Activated naive CD8-positive, alpha-beta T cell (primary cell): ENCODE results near the gene LRRC10.

Experiments used
- H3K27ac Mint-ChIP-seq: one replicate; pipeline ENCODE4 v1.8.0; 2021; ENCODE audit warnings: mixed read lengths
- H3K27me3 Mint-ChIP-seq: one replicate; pipeline ENCODE4 v1.8.0; 2021; ENCODE audit warnings: mixed read lengths
- H3K36me3 Mint-ChIP-seq: one replicate; pipeline ENCODE4 v1.8.0; 2021; ENCODE audit warnings: mixed read lengths
- H3K4me1 Mint-ChIP-seq: one replicate; pipeline ENCODE4 v1.8.0; 2021; ENCODE audit warnings: low read depth, mixed read lengths
- H3K4me3 Mint-ChIP-seq: one replicate; pipeline ENCODE4 v1.8.0; 2021; ENCODE audit warnings: mild to moderate bottlenecking, mixed read lengths
- H3K9me3 Mint-ChIP-seq: one replicate; pipeline ENCODE4 v1.8.0; 2021; ENCODE audit warnings: low read depth, mixed read lengths

Gene LRRC10

DNA sequence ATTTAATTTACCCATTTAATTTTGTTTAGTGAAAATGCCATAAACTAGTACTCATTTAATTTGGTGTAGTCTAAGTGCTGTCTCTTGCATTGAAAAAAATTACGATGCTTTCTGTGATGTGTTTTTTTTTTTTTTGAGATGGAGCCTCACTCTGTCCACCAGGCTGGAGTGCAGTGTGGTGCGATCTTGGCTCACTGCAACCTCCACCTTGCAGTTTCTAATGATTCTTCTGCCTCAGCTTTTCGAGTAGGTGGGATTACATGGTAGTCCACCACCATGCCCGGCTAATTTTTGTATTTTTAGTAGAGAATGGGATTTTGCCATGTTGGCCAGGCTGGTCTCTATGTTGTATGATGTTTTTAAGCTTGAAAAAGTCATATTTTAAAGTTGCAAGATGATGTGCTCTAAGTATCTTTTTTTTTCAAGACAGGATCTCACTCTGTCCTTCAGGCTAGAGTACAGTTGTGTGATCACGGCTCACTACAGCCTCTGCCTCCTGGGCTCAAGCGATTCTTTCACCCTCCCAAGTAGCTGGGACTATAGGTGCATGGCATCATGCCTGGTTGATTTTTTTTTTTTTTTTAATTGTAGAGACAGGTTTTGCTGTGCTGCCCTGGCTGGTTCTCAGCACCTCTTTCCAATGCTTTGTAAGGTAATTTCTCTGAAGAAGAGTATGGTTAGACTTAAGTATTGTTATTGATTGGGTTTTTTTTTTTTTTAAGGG, 8.6 kb downstream of the LRRC10 start:
- Mint-ChIP-seq H3K9me3 (no peaks in the 10 kb centered on the region), H3K36me3 (peaks cover 14% of the 10 kb centered on the region), H3K4me3 (no peak overlapping the region), H3K27ac (no peak overlapping the region), H3K27me3 (no peaks in the 10 kb centered on the region), H3K4me1 (peaks cover 2% of the 10 kb centered on the region)

DNA sequence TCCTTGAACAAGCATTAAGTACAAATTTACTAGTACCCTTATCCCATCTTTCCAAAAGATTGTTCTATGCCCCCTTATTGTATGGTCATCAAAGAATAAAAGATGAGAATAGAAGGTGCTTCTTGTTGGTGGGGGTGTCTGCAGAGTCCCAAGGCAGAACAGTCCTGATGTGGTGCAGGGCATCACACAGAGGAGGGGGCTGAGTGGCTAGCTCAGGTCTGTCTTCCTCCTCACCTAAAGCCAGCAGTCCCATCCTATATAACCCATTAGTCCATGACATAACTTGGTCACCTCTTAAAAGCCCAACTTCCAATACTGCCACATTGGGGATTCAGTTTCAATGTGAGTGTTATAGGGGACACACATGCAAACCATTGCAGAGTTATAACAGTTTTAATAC, 9.9 kb downstream of the LRRC10 start:
- no peak overlapping the region for H3K4me3 Mint-ChIP-seq
- peaks cover 14% of the 10 kb centered on the region for H3K36me3 Mint-ChIP-seq
- no peak overlapping the region for H3K27ac Mint-ChIP-seq
- H3K27me3 Mint-ChIP-seq: no peaks in the 10 kb centered on the region
- H3K9me3 Mint-ChIP-seq: no peaks in the 10 kb centered on the region
- peaks cover 4% of the 10 kb centered on the region for H3K4me1 Mint-ChIP-seq

DNA sequence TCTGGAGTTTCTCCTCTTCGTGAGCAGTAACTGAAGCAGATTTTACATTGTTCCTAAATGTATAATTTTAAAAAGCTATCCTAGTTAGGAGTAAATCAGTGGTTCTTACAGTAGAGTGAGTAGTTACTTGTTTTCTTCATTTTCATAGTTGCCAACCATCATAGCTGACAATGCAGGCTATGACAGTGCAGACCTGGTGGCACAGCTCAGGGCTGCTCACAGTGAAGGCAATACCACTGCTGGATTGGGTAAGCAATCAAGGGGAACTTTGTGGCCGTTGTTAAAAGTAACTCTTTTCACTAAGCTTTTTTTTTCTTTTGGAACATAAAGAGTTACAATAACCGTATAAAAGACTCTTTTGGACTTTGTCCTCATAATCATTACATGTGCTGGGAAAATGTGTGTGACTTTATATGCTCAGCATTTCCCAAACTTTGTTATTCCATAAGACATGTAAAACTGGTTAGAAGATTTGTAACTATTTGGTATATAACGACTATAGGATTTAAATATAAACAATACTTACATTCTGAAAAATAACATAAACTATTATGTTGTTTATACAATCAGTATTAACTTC, 12.4 kb downstream of the LRRC10 start:
- H3K36me3 Mint-ChIP-seq: peaks cover 15% of the 10 kb centered on the region
- no peaks in the 10 kb centered on the region for H3K9me3 Mint-ChIP-seq
- no peak overlapping the region for H3K27ac Mint-ChIP-seq
- peaks cover 8% of the 10 kb centered on the region for H3K4me1 Mint-ChIP-seq
- no peak overlapping the region for H3K4me3 Mint-ChIP-seq
- H3K27me3 Mint-ChIP-seq: no peaks in the 10 kb centered on the region

DNA sequence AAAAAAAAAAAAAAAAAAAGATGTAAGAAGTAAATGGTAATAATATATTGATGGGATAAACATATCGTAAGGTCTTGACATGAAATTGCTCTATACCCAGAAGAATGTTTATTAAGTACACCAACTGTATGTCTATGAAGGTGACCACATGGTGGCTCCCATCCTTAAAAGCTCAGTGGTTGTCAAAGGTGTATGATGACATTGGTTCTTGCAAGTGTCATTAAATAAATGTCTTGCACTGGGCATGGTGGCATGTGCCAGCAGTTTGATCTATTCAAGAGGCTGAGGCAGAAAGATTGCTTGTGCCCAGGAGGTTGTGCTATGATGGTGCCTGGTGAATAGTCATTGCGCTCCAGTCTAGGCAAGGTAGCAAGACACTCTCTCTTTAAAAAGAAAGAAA, 15.0 kb downstream of the LRRC10 start:
- Mint-ChIP-seq H3K4me1 (peaks cover 19% of the 10 kb centered on the region), H3K27me3 (no peaks in the 10 kb centered on the region), H3K36me3 (peaks cover 9% of the 10 kb centered on the region), H3K4me3 (no peak overlapping the region), H3K9me3 (no peaks in the 10 kb centered on the region), H3K27ac (peak overlapping the region; percentile 72)

DNA sequence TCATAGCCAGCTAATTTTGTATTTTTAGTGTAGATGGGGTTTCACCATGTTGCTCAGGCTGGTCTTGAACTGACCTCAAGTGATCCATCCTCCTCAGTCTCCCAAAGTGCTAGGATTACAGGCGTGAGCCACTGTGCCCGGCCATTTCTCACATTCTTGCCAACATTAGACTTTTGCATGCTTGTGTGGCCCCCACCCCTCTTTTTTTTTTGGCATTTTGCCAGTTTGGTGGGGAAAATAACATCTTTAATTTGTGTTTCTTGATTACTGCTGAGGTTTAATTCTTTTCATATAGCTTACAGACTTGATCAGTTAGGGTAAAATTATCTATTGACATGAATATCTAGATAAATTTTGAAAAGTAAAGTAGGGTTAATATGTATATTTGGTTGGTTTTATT, 21.6 kb downstream of the LRRC10 start:
- Mint-ChIP-seq H3K36me3 (peaks cover 14% of the 10 kb centered on the region), H3K27me3 (no peaks in the 10 kb centered on the region), H3K27ac (no peak overlapping the region), H3K4me3 (no peak overlapping the region), H3K4me1 (peaks cover 41% of the 10 kb centered on the region), H3K9me3 (no peaks in the 10 kb centered on the region)

DNA sequence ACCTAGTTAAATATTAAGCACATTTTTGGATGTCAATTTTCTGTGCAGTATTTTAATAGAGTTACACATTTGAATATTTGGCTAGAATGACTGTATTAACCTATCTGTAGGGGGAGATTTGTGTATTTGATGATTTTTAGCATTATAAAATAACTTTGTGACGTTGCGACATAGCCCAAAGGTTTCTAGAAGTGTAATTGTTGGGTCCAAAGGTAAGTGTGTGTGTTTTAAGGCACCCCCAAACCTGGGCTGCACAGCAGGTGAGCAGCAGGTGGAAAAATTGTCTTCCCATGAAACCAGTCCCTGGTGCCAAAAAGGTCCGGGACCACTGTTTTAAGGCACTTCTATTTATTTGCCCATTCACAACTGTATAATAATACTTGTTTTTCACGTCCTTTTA, 22.2 kb downstream of the LRRC10 start:
- Mint-ChIP-seq H3K27me3 (no peaks in the 10 kb centered on the region), H3K4me3 (no peak overlapping the region), H3K36me3 (peaks cover 13% of the 10 kb centered on the region), H3K4me1 (peaks cover 41% of the 10 kb centered on the region), H3K27ac (no peak overlapping the region), H3K9me3 (no peaks in the 10 kb centered on the region)

DNA sequence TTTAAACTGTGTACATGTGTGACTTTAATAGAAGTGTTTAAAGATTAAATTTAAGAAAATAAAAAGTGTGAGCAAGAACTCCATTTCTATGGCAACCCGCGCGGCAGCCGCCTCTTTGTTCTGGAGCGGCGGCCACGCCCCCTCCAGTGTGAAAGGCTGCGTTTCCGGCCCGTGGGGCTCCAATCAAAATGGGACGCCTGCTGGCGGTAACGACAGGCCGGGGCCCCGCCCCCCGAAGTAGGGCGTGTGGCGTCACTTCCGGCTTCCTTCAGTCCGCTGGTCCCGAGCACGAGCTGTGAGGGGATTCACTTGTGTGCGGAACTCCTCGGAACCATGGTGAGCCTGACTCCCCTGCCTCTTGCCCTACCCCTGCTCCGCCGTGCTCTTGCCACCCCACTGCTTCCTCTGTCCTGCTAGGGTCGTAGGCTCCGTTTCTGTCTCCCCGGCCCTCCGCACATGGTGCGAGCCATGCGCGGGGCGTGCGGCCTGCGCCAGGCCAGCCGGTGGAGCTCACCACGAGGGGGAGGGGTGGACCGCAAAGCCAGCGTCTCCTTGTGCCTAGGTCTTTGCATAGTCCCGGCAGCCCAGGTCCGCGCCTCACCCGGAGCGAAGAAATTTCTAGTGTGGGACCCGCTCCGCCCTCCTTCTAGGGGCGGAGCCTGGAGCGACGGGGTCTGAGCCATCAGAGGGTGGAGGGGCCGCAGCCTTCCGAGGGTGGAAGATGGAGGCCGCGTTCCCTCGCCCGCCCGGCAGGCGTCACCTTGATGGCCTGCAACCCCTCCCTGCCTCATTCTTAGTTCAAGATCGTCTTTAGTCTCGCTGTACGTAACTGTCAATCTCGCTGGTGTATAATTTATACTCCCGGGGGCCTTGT, 25.3 kb downstream of the LRRC10 start, which contains the start of gene CCT2:
TSS of gene CCT2 (plus strand) at position 271 of the 874 bp plus-strand sequence. CDS start at position 334, 63 bp downstream.
- Mint-ChIP-seq H3K4me3 (peak within 1 kb of the TSS; percentile 97), H3K9me3 (no peaks in the 10 kb centered on the region), H3K36me3 (peaks cover 11% of the 10 kb centered on the region), H3K27me3 (no peaks in the 10 kb centered on the region), H3K4me1 (peaks cover 26% of the 10 kb centered on the region), H3K27ac (peak within 1 kb of the TSS; percentile 96)

DNA sequence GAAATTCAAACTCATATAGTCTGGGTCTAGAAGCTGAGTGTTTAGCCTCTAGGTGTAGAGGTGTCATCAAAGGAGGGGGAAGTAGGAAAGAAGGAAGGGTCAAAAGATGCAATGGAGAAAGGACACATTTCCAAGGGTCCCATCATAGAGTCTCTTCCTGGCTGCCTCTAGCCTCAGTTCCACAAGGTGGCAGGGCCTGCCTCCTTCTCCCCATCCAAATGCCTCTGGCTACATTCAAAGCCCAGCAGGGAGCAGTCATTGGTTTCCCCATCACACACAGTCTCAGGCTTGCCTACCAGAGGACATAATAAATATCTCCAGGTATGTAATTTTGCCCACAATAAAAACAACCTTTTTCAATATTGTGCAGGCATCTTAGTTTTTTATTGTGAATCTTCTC, 27.5 kb downstream of the LRRC10 start:
- Mint-ChIP-seq H3K27ac (no peak overlapping the region), H3K36me3 (peaks cover 7% of the 10 kb centered on the region), H3K27me3 (no peaks in the 10 kb centered on the region), H3K9me3 (no peaks in the 10 kb centered on the region), H3K4me1 (peaks cover 13% of the 10 kb centered on the region), H3K4me3 (no peak overlapping the region)

DNA sequence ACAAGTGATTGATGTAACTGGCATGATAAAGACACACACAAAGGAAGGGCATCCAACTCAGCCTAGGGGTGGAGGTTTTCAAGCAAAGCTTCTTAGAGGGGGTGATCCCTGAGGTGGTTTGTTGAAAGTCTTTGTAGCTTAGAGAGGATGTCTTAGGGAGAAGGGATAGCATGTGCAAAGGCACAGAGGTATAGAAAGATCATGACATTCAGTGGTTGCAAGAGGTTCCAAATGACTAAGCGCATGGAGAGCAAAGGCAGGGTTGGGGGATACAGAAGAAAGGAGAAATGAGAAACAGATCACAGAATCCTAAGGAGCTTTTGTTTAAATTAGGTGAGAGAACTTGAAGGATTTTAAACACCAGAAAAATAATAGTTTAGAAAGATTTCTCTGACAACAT, 30.6 kb downstream of the LRRC10 start:
- Mint-ChIP-seq H3K4me1 (peaks cover 4% of the 10 kb centered on the region), H3K9me3 (no peaks in the 10 kb centered on the region), H3K36me3 (no peaks in the 10 kb centered on the region), H3K4me3 (no peak overlapping the region), H3K27me3 (no peaks in the 10 kb centered on the region), H3K27ac (no peak overlapping the region)

DNA sequence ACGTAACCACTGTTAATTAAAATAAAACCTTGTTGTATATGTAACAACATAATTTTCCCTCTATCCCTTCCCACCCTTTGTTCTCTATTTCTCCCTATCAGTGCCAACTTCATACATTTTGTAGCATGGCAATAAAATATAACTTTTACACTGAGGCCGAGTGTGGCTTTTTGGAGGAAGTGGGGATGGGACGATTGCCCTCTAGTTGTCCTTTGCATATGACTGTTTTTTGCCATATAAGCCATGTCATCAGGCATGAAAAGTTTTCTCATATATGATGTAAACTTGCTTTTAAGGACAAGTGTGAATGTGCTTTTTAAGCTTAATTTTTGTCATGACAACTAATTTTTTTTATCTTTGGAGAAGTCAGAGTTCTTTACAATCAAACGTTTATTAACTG, 31.7 kb downstream of the LRRC10 start:
- no peak overlapping the region for H3K4me3 Mint-ChIP-seq
- H3K4me1 Mint-ChIP-seq: no peaks in the 10 kb centered on the region
- H3K27me3 Mint-ChIP-seq: no peaks in the 10 kb centered on the region
- no peak overlapping the region for H3K27ac Mint-ChIP-seq
- no peaks in the 10 kb centered on the region for H3K9me3 Mint-ChIP-seq
- H3K36me3 Mint-ChIP-seq: peaks cover 3% of the 10 kb centered on the region

DNA sequence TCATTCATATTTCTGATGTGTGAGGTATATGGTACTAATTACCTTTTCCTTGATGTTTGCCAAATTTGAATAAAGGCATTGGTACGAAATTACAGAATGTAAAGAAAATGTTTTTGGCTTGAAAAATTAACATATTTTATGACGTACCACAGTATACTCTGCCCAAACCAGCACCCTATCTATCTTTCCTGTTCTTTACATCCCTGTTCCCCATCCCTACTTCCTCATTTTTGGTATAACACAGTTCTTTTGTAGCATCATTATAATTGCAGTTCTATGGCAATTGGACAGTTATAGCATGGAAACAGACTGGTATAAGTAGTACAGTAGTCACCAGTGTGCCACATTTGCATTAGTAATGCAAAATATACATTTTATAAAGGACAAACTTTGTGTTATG, 32.4 kb downstream of the LRRC10 start:
- Mint-ChIP-seq H3K9me3 (no peaks in the 10 kb centered on the region), H3K4me1 (no peaks in the 10 kb centered on the region), H3K27me3 (no peaks in the 10 kb centered on the region), H3K4me3 (no peak overlapping the region), H3K36me3 (peaks cover 3% of the 10 kb centered on the region), H3K27ac (no peak overlapping the region)

DNA sequence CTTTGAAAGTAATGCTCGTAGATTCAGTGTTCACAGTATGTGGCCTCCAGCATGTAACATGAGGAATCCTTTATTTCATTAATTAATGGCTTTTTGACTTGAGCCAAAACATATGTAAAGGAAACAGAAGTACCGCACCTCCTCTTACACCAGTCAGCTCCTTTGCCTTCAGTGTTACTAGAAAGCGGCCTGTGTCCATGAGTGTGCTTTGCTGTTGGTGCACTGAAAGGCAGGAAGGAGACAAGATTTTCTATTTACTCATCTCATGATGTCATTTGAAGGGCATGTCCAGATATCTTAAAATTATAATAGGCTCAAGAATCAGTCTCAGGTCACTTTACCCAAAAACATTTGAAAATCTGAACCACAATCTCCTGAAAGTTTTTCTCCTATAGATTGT, 35.4 kb downstream of the LRRC10 start:
- H3K4me1 Mint-ChIP-seq: no peaks in the 10 kb centered on the region
- no peaks in the 10 kb centered on the region for H3K9me3 Mint-ChIP-seq
- H3K27ac Mint-ChIP-seq: no peak overlapping the region
- H3K36me3 Mint-ChIP-seq: peaks cover 6% of the 10 kb centered on the region
- no peak overlapping the region for H3K4me3 Mint-ChIP-seq
- H3K27me3 Mint-ChIP-seq: no peaks in the 10 kb centered on the region

DNA sequence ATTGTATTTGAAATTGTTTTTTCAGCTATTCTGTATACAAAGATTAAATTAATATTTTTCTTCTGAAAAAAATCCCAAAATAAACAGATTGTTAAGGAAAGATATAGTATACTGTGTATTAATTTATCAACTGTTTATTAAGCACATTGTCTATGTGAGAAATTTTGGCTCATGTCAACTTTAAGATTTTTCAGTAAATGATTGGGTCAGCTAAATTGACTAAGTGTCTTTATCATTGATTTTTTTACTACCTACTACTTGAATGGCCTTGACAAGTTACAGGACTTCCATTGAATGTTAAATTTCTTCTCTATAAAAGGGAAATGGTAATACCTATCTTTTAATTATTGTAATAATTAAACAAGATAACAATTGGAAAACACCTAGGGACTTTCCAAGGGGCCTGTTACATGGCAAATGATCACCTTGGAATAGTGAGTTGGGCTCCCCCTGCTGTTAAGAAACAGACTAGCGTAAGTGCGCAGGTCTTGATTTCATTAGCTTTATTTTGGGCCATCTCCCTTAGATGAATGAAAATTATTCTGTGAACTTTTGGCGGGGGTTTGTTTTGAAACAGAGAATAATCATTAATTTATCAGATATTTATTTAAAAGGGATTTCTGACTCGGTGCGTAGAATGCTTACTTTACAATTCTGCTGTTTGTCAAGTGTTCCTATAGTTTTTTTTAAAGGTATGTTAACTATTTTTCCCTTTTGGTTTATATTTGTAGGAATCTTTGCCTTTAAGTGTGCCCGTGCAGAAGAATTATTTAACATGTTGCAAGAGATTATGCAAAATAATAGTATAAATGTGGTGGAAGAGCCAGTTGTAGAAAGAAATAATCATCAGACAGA, 39.9 kb downstream of the LRRC10 start:
- H3K4me3 Mint-ChIP-seq: no peak overlapping the region
- peaks cover 6% of the 10 kb centered on the region for H3K36me3 Mint-ChIP-seq
- H3K27me3 Mint-ChIP-seq: no peaks in the 10 kb centered on the region
- H3K9me3 Mint-ChIP-seq: no peaks in the 10 kb centered on the region
- H3K4me1 Mint-ChIP-seq: peaks cover 2% of the 10 kb centered on the region
- H3K27ac Mint-ChIP-seq: no peak overlapping the region

DNA sequence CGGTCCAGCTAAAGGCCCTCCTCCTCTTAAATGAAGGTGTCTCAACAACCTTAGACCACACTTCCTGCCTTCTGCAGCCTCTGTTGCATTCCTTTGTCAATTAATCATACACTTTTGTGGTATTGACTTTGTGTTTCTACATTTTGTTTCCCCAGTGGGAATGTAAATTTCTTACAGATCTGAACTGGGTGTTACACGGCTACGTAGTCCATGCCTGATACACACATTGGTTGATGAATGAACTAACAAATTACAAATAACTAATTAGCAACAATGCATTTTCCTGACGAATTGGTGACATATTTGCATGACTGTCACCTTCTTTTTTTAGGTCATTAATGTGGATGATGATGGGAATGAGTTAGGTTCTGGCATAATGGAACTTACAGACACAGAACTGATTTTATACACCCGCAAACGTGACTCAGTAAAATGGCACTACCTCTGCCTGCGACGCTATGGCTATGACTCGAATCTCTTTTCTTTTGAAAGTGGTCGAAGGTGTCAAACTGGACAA, 40.6 kb downstream of the LRRC10 start:
- Mint-ChIP-seq H3K27ac (peak overlapping the region; percentile 47), H3K4me3 (no peak overlapping the region), H3K27me3 (no peaks in the 10 kb centered on the region), H3K36me3 (peaks cover 6% of the 10 kb centered on the region), H3K9me3 (no peaks in the 10 kb centered on the region), H3K4me1 (peaks cover 2% of the 10 kb centered on the region)
